ENCODE data around the gene TPRKB.
A peak's percentile ranks its signal among the peaks of the same experiment; 100 is the strongest.
"Not testable (repeated sequence)": the region's sequence is repeated elsewhere in the genome, so short reads cannot be mapped to it uniquely, and the experiment has no call there.

TPRKB gene

DNA sequence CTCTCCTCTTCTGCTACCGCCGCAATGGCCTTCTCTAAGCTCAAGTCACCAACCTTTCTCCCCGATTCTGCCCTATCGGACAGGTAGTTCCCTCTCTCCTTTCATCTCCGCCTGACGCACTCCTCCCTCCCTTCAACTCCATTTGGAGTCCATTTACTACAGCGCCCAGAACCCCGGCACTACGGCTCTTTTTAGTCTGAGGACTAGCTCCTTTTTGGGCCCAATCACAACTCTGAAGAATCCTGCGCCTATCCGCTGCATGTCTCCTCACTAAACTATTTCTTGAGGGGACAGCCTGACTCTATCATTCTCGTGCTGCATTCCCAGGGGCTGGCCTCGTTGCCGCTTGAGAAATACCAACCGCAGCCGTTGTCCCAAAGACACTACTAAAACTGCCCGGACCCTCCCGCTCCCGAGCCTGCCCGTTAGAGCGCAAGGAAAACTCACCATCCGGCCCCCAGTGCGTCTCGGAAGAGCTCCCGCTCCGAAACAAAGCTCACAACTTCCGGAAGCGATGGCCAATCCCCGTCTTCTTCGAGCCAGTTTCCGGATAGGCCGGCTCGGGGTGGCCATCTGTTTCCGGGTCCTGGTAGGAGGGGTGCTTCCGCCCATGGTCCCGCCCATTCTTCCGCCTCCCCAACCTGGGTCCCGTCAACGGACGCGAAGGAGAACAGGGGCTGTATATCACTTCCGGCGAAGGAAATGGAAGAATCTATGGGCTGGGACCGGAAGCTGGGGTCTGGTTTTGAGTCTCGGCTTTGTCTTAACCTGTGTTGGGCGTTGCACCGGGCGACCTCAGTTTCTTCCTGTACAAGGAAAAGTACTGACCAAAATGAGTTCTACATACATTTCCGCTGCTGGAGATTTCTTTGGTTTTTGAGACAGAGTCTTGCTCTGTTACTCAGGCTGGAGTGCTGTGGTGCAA lies at the start of gene TPRKB:
TPRKB (minus strand) TSS at position 491 of the 925 bp plus-strand sequence. CDS start 2,776 bp downstream, outside the sequence.
- DNase-seq (ENCODE audit: low read depth, low spot score): peak; percentile 99

DNA sequence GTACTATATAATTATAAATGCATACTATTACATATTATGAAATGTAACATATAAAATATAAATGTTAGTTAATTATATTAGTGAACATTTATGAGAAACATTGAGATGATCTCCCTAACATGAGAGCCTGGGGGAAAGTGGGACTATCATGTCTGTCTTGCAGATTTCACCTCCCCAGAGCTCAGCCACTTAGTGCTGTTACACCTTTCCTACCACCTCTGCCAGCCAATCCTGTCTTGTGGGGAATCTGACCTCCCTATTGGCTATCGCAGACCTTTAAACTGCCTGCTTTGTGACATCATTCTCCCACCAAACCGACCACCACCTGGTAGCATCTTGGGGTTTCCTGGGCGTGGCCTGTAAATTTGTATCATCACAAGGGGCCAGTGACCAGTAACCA lies 46.7 kb upstream of the TPRKB start, which contains the start of gene C2orf78:
C2orf78 (plus strand) TSS at position 301 of the 400 bp plus-strand sequence. CDS start 127 bp downstream, outside the sequence.
- not testable (repeated sequence) for DNase-seq (ENCODE audit: low read depth, low spot score)

- DNase-seq (ENCODE audit: low read depth, low spot score): peak; percentile 53
Measured at GRCh38 chr2:73783402-73783801, 46.3 kb upstream of the TPRKB start.

- no peak for DNase-seq (ENCODE audit: low read depth, low spot score)
Measured at GRCh38 chr2:73780237-73780582, 43.1 kb upstream of the TPRKB start.

DNA sequence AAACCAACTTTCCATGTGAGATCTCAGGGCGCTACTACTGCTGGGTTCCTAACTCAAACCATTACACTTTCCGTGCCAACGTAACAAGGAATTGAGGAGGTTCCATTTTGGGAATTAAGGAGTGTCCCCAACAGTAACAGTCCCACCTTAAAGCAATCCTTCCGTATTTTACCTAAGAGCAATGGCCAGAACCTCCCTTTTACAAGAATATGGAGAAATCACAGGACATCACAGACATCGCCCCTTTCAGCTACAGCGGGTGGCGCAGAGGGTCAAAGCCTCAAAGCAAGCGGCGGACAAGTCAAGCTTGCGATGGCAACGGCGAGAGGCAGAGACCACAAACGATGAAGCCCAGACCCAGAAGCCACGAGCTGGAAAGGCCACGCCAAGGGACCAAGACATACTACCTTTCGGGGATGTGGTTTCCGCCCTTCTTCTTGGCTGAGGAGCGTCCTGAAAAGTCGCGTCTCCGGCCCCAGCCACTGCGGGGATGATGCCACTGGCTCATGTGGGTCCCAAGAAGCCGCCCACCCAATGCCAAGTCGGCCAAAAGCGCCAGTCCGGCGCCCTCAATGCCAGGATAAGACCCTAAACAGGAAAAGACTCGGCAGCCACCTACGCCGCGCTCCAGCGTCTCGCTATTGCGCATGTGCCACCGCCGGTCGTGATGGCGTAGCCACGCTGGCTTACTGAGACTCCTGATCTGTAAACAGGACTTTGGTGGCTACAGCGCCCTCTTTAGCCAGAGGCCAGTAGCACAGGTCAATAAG lies 42.5 kb upstream of the TPRKB start, which contains the start of gene DUSP11:
DUSP11 (minus strand) TSS at position 637 of the 770 bp plus-strand sequence; CDS start at position 508, 129 bp downstream.
- peak; percentile 98 for DNase-seq (ENCODE audit: low read depth, low spot score)

- DNase-seq (ENCODE audit: low read depth, low spot score): not testable (repeated sequence)
Measured at GRCh38 chr2:73778867-73779466, 41.8 kb upstream of the TPRKB start.

- DNase-seq (ENCODE audit: low read depth, low spot score): no peak
Measured at GRCh38 chr2:73776869-73777519, 39.8 kb upstream of the TPRKB start.

- DNase-seq (ENCODE audit: low read depth, low spot score): no peak
Measured at GRCh38 chr2:73776381-73776780, 39.2 kb upstream of the TPRKB start.

DNA sequence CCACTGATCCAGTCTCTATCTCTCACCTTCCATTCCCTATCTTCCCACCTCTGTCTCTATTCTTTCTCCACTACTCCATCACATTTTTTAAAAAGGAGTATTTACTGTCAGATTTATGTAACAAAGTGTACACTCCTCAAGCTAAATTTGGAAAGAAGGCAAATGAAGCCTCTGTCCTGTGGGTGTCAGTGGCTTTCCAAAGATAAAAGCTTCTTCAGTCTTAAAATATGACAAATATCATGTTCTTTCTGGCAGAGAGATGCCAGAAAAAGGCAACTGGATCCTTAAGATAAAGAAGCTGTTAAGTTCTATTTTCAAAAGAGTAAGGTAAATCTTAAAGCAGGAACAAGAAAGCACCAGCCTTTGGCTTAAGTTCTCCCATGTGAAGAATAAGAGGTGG lies 35.7 kb upstream of the TPRKB start:
- DNase-seq (ENCODE audit: low read depth, low spot score): no peak

DNA sequence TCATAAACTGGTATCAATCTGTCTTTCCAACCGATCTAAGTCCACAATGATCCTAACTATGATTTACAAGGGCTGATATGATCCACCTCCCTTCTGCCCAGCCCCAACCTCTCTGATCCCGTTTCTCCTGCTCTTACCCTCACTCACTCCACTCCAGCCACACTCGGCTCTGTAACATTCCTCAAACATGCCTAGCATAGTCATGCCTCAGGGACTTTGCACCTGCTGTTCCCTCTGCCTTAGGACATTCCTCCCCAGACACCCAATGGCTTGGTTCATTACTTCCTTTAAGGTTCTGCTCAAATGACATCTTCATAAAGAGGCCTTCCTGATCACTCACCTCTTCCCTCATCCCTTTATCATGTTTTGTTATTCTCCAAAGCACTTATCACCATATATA lies 33.6 kb upstream of the TPRKB start:
- no peak for DNase-seq (ENCODE audit: low read depth, low spot score)

DNA sequence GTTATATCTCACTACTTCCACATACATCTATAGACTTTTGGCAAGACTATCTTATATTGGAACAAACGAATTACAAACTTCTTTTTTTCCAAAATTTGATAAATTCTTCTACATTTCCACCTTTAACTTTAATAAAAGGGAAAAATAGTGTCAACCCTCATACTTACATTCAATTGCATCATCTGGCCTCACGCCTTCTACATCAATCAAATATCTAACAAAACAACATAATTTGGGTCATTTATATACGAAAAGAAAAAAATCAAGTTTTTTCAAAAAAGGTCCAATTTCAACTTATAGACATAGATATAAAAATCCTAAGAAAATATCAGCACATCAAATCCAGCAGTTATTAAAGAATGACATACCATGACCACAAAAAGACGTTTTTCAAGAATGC lies 29.8 kb upstream of the TPRKB start:
- DNase-seq (ENCODE audit: low read depth, low spot score): no peak

- no peak for DNase-seq (ENCODE audit: low read depth, low spot score)
Measured at GRCh38 chr2:73766349-73766748, 29.2 kb upstream of the TPRKB start.

- no peak for DNase-seq (ENCODE audit: low read depth, low spot score)
Measured at GRCh38 chr2:73764945-73765344, 27.8 kb upstream of the TPRKB start.

DNA sequence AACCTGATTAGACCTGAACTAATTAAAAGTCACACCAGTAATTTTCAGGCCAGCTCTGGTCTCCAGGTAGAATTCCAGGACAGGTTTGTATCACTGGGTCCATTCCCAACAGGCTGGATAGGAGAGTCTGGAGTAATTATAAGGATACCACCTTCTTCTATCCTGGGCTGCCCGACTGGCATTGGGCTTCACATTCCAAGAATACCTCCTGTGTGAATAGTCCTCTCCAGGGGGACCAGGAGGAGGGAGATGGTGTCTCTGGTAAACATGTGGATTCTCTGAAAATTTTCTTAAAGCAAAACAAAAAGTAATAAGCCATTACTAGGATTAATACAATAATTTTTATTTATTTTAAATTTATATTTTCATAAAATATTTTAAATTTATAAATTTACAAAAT lies 25.4 kb upstream of the TPRKB start:
- no peak for DNase-seq (ENCODE audit: low read depth, low spot score)

GRCh38 chr2:73759904-73760303 lies 22.8 kb upstream of the TPRKB start:
- no peak for DNase-seq (ENCODE audit: low read depth, low spot score)

DNA sequence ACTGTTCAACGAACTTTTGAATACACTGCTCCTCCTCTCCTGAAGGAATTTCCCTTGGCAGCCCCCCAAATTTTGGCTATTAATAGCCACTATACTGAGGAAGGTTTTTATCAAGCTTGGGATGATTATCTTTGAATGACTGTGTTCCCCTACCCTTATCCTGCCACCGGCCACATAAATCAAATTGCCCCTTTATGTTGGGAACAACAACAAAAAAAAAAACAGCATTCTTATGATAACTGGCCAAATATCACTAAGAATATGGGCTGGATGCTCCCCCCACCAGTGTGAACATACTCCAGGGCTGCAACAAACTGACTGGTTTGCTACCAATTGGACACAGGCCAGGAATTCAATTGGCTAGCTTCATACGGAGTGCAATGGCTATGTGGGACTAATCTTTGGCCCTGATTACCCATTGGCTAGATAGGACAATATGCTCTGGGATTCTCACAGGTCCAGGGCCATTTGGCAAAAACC lies 22.2 kb upstream of the TPRKB start:
- DNase-seq (ENCODE audit: low read depth, low spot score): no peak

DNA sequence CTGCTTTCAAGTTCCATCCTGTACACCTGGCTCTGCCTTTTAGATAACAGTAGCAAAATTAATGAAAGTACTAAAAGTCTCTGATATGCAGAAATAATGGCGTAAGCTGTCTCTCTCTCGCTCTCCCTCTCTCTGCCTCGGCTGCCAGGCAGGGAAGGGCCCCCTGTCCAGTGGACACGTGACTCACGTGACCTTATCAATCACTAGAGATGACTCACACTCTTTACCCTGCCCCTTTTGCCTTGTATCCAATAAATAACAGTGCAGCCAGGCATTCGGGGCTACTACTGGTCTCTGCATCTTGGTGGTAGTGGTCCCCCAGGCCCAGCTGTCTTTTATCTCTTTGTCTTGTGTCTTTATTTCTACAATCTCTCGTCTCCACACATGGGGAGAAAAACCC lies 17.2 kb upstream of the TPRKB start:
- not testable (repeated sequence) for DNase-seq (ENCODE audit: low read depth, low spot score)

GRCh38 chr2:73749314-73749713 lies 12.2 kb upstream of the TPRKB start:
- no peak for DNase-seq (ENCODE audit: low read depth, low spot score)

DNA sequence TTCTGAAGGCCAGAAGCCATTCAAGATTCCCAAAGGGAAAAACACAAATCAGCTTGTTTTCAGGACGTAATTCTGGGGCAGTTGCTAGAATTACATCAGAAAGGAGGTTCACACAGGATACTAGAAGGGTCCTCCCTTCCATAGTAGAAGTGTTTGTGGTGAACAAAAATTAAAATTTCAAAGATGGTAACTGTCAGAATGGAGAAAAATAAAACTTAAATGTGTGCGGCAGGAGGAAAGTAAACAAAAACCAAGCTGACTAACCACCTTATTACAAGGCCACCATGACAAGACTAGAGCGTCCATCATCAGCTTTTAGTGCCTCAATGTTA lies 9.7 kb upstream of the TPRKB start:
- DNase-seq (ENCODE audit: low read depth, low spot score): no peak

- DNase-seq (ENCODE audit: low read depth, low spot score): no peak
Measured at GRCh38 chr2:73746015-73746876, 9.1 kb upstream of the TPRKB start.

DNA sequence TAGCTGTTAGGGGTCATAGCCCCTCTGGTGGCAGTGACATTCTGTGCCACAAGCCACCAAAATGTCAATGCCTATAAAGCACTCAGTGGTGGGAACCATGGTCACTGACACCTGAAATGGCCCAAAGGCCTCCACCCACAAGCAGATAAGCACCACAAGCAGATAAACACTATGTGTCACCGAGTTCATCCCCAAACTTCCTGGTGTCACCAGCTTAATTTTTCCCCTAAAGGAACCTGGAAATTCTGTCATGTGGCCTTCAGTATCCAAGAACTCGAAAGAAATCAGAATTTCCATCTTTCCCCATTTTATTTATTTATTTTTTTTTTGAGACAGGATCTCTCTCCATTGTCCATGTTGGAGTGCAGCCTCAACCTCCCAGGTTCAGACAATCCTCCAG lies 3.6 kb upstream of the TPRKB start:
- DNase-seq (ENCODE audit: low read depth, low spot score): no peak
